NB4 (cell line): ENCODE results near the gene VIM.
A peak's percentile ranks its signal among the peaks of the same experiment; 100 is the strongest.

Experiments used
- DNase-seq: peaks from one replicate; pipeline ENCODE4 v3.0.0; 2010; ENCODE audit warnings: low read depth
- H3K4me3 ChIP-seq: one replicate; pipeline ENCODE4 v1.5.1; 2011; ENCODE audit warnings: mild to moderate bottlenecking, low read depth, low read length, moderate library complexity
- CTCF ChIP-seq: IDR thresholded peaks from one replicate; pipeline ENCODE4 v1.5.1; 2012; ENCODE audit warnings: low read depth, low read length
- MYC ChIP-seq: IDR thresholded peaks from 2 replicates; pipeline ENCODE4 v1.6.1; 2011; ENCODE audit warnings: low read depth, low read length
- POLR2A ChIP-seq: IDR thresholded peaks from 2 replicates; pipeline ENCODE4 v1.6.1; 2011; ENCODE audit warnings: mild to moderate bottlenecking; ENCODE audit not compliant: insufficient read length; ENCODE audit errors: extremely low read depth
- TF ChIP-seq, protein P1 (sequence below): IDR thresholded peaks from 2 replicates; pipeline ENCODE4 v1.6.1; 2011; ENCODE audit warnings: low read depth, low read length

Gene VIM

DNA sequence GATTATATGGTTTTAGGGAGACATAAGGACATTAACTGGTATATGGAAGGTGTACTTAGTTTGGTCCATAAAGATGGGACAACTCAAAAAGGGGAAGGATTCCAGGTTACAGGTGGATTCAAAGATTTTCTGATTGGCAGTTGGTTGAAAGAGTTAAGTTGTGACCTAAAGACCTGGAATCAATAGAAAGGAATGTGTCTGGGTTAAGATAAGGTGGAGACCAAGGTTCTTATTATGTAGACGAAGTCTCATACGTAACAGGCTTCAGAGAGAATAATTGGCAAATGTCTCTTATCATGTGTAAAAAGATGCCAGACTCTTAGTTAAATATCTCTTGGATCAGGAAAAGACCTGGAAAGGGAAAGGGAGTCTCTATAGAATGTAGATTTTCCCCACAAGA is 25.5 kb upstream of the VIM start:
- DNase-seq, result no peak
- H3K4me3 ChIP-seq, result no peak overlapping the region
- TF ChIP-seq, protein P1, sequence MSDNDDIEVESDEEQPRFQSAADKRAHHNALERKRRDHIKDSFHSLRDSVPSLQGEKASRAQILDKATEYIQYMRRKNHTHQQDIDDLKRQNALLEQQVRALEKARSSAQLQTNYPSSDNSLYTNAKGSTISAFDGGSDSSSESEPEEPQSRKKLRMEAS, result no peak
- TF ChIP-seq POLR2A (no peak), CTCF (no peak), MYC (no peak)

GRCh38 chr10:17202999-17203398 is 25.0 kb upstream of the VIM start:
- H3K4me3 ChIP-seq, result no peak overlapping the region
- TF ChIP-seq, protein P1, result no peak
- TF ChIP-seq POLR2A (no peak), MYC (no peak), CTCF (no peak)
- no peak for DNase-seq

DNA sequence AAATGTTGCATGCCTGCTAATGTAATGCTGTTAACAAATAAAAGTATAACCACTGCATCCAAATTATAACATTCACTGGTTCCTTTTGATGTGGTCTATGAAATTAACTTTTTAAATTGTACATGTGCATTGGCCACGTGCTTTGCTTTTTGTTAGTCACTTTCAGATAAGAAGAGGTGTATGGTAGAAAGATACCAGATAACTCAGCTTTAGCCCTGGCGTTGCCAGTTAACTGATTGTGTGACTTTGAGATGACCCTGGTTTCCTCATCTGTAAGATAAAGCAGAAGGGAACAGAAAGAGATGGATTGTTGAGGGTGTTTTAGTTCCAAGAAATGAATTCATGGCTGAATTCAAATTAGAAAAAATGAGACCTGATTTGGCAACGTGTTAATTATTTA is 24.6 kb upstream of the VIM start:
- no peak overlapping the region for H3K4me3 ChIP-seq
- TF ChIP-seq, protein P1, result no peak
- TF ChIP-seq POLR2A (no peak), CTCF (no peak), MYC (no peak)
- DNase-seq, result no peak

GRCh38 chr10:17206210-17206709 is 21.8 kb upstream of the VIM start:
- TF ChIP-seq, protein P1, result 0 out of 2 replicates have a peak, but pooled peaks have one; percentile 26
- no peak for TF ChIP-seq CTCF
- no peak overlapping the region for H3K4me3 ChIP-seq
- DNase-seq, result no peak

DNA sequence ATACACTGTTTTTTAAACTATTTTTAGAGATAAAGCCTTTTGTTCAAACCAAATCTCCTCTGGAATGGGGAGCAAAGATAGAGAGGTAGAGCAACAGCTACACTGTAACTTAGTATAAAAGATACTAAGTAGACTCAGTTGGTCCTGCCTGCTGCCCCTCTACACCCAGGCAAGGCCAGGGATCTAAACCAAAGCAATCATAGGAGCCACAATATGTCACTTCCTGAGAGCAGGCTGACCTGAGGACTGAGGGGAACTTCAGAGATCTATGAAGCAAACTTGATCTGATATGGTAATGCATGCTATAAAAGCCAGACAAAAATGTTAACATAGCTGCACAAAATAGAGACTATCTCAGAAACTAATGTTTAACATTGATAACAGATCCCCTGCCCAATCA is 19.6 kb upstream of the VIM start:
- DNase-seq, result no peak
- TF ChIP-seq, protein P1, result no peak
- TF ChIP-seq POLR2A, result no peak
- no peak overlapping the region for H3K4me3 ChIP-seq

DNA sequence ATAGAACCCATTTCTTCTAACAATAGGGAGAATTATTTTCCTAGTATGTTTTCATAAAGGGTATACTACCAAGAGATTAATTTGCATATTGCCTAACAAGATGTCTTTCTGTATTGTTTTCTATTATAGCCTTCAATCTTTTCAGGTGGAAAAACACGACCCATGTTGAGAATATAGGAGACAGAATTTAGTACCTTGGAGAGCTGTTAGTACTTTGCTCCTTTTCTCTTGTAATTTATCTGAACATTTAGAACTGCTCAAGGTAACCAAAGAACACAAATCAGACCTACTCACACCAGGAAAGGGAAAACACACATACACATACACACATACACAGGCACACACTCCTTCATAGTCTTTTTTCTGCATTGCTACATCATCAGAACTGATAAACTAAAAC is 18.7 kb upstream of the VIM start:
- no peak for TF ChIP-seq POLR2A
- TF ChIP-seq MYC, result no peak
- TF ChIP-seq, protein P1, result no peak
- no peak for TF ChIP-seq CTCF

More for the DNA sequence above, 18.7 kb upstream of the VIM start:
- DNase-seq, result no peak
- no peak overlapping the region for H3K4me3 ChIP-seq
